IMR-90 (cell line): ENCODE results near the gene CACNA2D3.

ENCODE experiments used
- CEBPB ChIP-seq: IDR thresholded peaks from 2 replicates; pipeline ENCODE4 v1.6.1; 2012; ENCODE audit warnings: low read depth, low read length, improper control_type of control experiment
- TF ChIP-seq, protein P1 (sequence below): conservative IDR thresholded peaks from 2 replicates; pipeline ENCODE4 v1.5.1; 2012; ENCODE audit warnings: mild to moderate bottlenecking, low read depth, low read length, improper control_type of control experiment
- TF ChIP-seq, protein P2 (sequence below): fragments of 150-350 bp; IDR thresholded peaks from 2 replicates; pipeline ENCODE4 v1.6.1; 2017; ENCODE audit warnings: mild to moderate bottlenecking, antibody characterized with exemption, low read length, low read depth

DNA sequence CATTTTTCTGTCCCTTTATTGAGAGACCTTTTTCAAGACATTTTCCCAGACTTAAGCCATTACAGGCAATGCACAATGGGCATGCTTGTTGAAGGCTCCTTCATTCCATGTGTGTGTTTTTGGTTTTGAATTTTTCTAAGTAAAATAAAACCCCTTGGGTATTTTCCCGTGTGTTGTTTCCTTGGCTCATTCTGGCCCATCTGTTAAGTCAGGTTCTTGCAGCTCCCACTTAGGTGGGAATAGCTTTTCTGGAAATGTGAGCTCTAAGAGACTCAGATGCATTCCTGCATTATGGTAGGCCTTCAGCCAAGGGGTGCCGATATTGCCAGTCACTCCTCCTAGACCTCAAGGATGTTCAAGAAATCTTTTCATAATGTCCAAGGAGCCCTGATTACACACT lies 314.9 kb downstream of the CACNA2D3 start:
- TF ChIP-seq CEBPB, result no peak
- TF ChIP-seq, protein P1, sequence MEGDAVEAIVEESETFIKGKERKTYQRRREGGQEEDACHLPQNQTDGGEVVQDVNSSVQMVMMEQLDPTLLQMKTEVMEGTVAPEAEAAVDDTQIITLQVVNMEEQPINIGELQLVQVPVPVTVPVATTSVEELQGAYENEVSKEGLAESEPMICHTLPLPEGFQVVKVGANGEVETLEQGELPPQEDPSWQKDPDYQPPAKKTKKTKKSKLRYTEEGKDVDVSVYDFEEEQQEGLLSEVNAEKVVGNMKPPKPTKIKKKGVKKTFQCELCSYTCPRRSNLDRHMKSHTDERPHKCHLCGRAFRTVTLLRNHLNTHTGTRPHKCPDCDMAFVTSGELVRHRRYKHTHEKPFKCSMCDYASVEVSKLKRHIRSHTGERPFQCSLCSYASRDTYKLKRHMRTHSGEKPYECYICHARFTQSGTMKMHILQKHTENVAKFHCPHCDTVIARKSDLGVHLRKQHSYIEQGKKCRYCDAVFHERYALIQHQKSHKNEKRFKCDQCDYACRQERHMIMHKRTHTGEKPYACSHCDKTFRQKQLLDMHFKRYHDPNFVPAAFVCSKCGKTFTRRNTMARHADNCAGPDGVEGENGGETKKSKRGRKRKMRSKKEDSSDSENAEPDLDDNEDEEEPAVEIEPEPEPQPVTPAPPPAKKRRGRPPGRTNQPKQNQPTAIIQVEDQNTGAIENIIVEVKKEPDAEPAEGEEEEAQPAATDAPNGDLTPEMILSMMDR, result no peak
- TF ChIP-seq, protein P2, sequence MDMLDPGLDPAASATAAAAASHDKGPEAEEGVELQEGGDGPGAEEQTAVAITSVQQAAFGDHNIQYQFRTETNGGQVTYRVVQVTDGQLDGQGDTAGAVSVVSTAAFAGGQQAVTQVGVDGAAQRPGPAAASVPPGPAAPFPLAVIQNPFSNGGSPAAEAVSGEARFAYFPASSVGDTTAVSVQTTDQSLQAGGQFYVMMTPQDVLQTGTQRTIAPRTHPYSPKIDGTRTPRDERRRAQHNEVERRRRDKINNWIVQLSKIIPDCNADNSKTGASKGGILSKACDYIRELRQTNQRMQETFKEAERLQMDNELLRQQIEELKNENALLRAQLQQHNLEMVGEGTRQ, result no peak
